Measurements from ENCODE around the gene RALGAPA2.

RALGAPA2 gene

DNA sequence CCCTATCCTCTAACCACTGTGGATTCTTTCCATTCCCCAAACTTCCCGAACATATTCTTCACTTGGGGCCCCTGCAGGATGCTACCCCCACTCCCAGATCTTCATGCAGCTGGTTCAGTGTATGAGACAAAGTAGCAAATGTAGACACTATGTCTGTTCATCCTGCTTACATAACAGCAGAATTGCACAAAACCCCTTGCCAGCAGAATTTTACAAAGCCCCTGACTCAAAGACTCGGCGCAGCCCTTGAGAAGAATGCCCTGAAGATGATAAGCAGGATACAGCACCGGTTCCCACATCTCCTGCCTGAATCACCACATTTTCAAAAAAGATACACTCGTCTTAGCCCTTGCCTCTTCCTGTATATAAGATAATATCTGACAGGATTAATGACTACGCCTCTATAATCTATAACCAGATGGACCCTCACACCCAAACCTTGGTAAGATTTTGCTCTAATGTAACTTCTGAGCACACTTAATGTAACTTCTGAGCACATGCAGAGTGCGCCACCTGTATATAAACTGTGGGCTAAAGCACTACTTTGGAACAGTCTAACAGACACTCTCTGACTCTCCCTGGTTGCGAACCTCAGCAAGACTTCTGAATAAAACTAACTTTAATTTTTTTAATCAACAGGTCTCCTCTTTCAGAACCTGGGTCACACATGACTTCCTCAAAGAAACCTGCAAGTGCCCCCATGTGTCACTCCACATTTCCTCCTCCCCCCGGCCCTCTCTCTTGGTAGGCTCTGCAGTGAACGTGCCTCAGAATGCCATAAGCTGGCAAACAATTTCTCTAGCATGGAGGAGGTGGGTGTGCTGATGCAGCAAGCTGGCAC, 28.7 kb downstream of the RALGAPA2 start:
- H3K36me3 ChIP-seq (ENCODE audit: control insufficient read depth, insufficient read depth, low read length), result no peaks in the 10 kb centered on the region
- 93 to 96% methylated on average over 3 to 6 of the region's 10 CpGs for WGBS, 2 experiments (ENCODE audit: insufficient coverage in 2 of 2)
- H3K4me3 ChIP-seq (ENCODE audit: extremely low read depth, insufficient read depth, low read length, poor library complexity, severe bottlenecking), result no peak overlapping the region
- H3K9me3 ChIP-seq (ENCODE audit: control insufficient read depth, low read length), result no peaks in the 10 kb centered on the region
- no peaks in the 10 kb centered on the region for H3K4me1 ChIP-seq (ENCODE audit: control insufficient read depth, insufficient read depth, low read length, poor library complexity, severe bottlenecking)
- no peak overlapping the region for H3K27ac ChIP-seq (ENCODE audit: low read depth, low read length, severe bottlenecking)

DNA sequence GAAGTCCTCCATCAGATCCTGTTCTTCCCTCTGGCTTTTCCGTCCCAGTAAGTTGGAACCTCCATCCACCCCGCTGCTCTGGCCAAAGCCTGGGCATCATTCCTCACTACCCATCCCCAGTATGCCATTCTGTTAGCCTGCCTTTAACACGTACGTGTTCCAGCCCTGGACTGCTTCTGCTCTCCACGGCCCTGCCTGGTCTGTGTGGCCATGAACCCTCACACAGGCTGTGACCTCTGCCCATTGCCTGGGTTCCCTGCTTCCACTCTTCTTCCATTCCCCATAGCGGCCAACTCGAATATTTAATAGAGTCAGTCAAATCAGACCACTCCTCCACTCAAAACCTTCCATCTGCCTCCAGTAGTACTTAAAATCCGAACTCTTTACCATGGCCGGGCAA, 29.4 kb downstream of the RALGAPA2 start:
- Histone ChIP-seq H3K36me3 (ENCODE audit: control insufficient read depth, insufficient read depth, low read length) (no peaks in the 10 kb centered on the region), H3K9me3 (ENCODE audit: control insufficient read depth, low read length) (no peaks in the 10 kb centered on the region), H3K4me3 (ENCODE audit: extremely low read depth, insufficient read depth, low read length, poor library complexity, severe bottlenecking) (no peak overlapping the region), H3K27ac (ENCODE audit: low read depth, low read length, severe bottlenecking) (no peak overlapping the region), H3K4me1 (ENCODE audit: control insufficient read depth, insufficient read depth, low read length, poor library complexity, severe bottlenecking) (no peaks in the 10 kb centered on the region)
- 90 to 93% methylated on average over 8 to 9 of the region's 9 CpGs for WGBS, 2 experiments (ENCODE audit: insufficient coverage in 2 of 2)

DNA sequence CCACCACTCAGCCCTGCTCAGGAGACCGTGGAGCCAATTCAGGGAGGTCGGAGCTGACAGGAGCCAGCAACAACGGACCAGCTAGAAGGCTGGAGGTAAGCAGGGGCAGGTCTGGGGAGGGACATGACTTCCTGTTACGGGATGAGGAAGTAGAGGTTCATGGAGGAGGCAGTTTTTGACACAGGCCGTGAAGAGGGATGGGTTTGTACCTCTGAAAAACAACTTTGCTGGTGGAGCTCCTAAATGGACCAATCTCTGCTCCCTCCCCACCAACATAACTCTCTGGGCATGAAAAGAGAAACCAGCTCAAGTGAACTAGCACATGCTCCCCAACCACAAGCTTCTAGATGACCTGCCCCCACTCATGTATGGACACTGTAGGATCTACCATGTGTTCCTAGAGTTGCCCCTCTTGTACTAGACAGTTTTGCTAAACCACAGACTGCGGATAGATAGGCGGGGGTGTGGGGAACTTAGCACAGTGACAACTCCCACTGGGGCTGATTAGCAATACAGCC, 31.4 kb downstream of the RALGAPA2 start:
- 77 to 100% methylated on average over 2 to 3 of the region's 7 CpGs for WGBS, 2 experiments (ENCODE audit: insufficient coverage in 2 of 2)
- H3K4me3 ChIP-seq (ENCODE audit: extremely low read depth, insufficient read depth, low read length, poor library complexity, severe bottlenecking), result no peak overlapping the region
- no peaks in the 10 kb centered on the region for H3K36me3 ChIP-seq (ENCODE audit: control insufficient read depth, insufficient read depth, low read length)
- H3K9me3 ChIP-seq (ENCODE audit: control insufficient read depth, low read length), result no peaks in the 10 kb centered on the region
- no peaks in the 10 kb centered on the region for H3K4me1 ChIP-seq (ENCODE audit: control insufficient read depth, insufficient read depth, low read length, poor library complexity, severe bottlenecking)
- no peak overlapping the region for H3K27ac ChIP-seq (ENCODE audit: low read depth, low read length, severe bottlenecking)

DNA sequence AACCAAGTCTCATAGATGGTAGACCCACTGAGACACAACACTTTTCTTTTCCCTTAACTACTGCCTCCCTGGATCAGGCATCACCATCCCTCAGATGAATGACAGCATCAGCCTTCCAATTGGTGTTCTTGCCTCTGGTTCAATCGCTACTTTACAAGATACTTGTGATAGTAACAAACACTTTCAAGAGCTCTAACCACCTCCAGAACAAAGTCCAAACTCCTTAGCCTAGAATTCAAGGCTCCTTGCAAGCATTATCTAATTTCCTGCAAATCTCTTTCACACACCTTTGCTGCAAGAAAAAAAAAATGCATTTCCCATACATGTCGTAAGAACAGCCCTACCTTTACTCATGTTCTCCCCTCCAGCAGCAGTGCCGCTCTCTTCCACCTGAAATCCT, 33.1 kb downstream of the RALGAPA2 start:
- no peak overlapping the region for H3K27ac ChIP-seq (ENCODE audit: low read depth, low read length, severe bottlenecking)
- no peak overlapping the region for H3K4me3 ChIP-seq (ENCODE audit: extremely low read depth, insufficient read depth, low read length, poor library complexity, severe bottlenecking)
- H3K9me3 ChIP-seq (ENCODE audit: control insufficient read depth, low read length), result no peaks in the 10 kb centered on the region
- WGBS, 2 experiments (ENCODE audit: insufficient coverage in 2 of 2), result 83 to 88% methylated on average over 2 to 3 of the region's 3 CpGs
- H3K36me3 ChIP-seq (ENCODE audit: control insufficient read depth, insufficient read depth, low read length), result no peaks in the 10 kb centered on the region
- H3K4me1 ChIP-seq (ENCODE audit: control insufficient read depth, insufficient read depth, low read length, poor library complexity, severe bottlenecking), result no peaks in the 10 kb centered on the region

DNA sequence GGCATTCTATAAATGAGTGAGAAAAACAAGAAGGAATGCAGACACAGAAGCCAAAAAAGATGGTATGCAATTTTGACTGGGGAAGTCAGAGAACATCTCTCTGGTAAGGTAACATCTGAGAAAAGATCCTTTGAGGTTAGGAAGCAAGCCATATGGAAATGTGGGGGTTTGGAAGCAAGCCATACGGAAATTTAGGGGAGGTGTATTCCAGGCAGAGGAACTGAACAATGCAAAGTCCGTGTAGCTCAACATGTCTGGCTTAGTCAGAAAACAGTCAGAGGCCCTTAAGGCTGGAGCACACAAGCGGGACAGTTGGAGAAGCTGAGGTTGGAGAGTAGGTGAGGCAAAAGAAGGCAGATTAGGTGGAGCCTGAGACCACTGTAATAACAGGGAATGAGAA, 35.3 kb downstream of the RALGAPA2 start:
- no peak overlapping the region for H3K27ac ChIP-seq (ENCODE audit: low read depth, low read length, severe bottlenecking)
- no peaks in the 10 kb centered on the region for H3K36me3 ChIP-seq (ENCODE audit: control insufficient read depth, insufficient read depth, low read length)
- no peaks in the 10 kb centered on the region for H3K9me3 ChIP-seq (ENCODE audit: control insufficient read depth, low read length)
- no peak overlapping the region for H3K4me3 ChIP-seq (ENCODE audit: extremely low read depth, insufficient read depth, low read length, poor library complexity, severe bottlenecking)
- no peaks in the 10 kb centered on the region for H3K4me1 ChIP-seq (ENCODE audit: control insufficient read depth, insufficient read depth, low read length, poor library complexity, severe bottlenecking)
- WGBS, 2 experiments (ENCODE audit: insufficient coverage in 2 of 2), result 78 to 84% methylated on average over 3 of the region's 3 CpGs

DNA sequence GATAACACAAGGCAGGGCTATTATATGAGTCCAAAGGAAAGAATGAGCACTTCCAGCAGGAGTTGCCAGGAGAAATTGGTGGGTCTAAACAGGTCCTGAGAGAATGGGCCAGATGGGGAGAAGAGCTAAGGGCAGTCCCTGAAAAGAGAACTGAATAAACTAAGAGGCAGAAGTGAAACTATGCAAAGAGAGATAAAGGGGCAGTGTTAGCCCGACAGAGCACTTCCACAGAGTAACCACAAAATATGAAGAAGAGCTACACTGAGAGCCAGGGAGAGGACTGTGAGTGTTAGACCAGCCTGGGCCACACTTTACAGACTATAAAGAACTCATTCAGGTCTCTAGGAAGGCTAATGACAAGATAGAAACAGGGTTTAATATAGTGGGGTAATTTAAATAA, 43.8 kb downstream of the RALGAPA2 start:
- WGBS, 2 experiments (ENCODE audit: insufficient coverage in 2 of 2), result no CpG with 5 or more reads among the region's 1 CpG
- no peak overlapping the region for H3K4me3 ChIP-seq (ENCODE audit: extremely low read depth, insufficient read depth, low read length, poor library complexity, severe bottlenecking)
- H3K9me3 ChIP-seq (ENCODE audit: control insufficient read depth, low read length), result no peaks in the 10 kb centered on the region
- H3K36me3 ChIP-seq (ENCODE audit: control insufficient read depth, insufficient read depth, low read length), result no peaks in the 10 kb centered on the region
- no peaks in the 10 kb centered on the region for H3K4me1 ChIP-seq (ENCODE audit: control insufficient read depth, insufficient read depth, low read length, poor library complexity, severe bottlenecking)
- no peak overlapping the region for H3K27ac ChIP-seq (ENCODE audit: low read depth, low read length, severe bottlenecking)

DNA sequence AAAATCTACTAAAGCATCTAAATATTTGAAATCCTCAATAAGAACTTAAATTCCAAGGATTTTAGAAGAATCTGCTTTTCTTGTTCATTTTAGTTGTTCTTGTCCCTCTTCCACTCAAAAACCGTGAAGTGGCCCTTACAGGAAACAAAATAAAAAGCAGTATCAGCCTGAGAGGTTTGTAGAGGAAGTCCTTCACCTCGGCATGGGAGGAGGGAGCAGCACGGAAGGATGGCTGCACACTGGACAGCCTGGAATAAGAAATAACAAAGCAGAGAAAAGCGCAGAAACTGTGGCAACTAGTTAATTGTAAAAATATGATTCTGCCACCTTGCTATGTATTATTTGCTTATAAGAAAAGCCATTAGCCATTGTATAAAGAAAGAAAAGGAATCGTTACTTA, 46.1 kb downstream of the RALGAPA2 start:
- Histone ChIP-seq H3K36me3 (ENCODE audit: control insufficient read depth, insufficient read depth, low read length) (no peaks in the 10 kb centered on the region), H3K4me1 (ENCODE audit: control insufficient read depth, insufficient read depth, low read length, poor library complexity, severe bottlenecking) (no peaks in the 10 kb centered on the region), H3K27ac (ENCODE audit: low read depth, low read length, severe bottlenecking) (no peak overlapping the region), H3K9me3 (ENCODE audit: control insufficient read depth, low read length) (no peaks in the 10 kb centered on the region), H3K4me3 (ENCODE audit: extremely low read depth, insufficient read depth, low read length, poor library complexity, severe bottlenecking) (no peak overlapping the region)
- 67 to 75% methylated on average over 1 to 3 of the region's 5 CpGs for WGBS, 2 experiments (ENCODE audit: insufficient coverage in 2 of 2)

DNA sequence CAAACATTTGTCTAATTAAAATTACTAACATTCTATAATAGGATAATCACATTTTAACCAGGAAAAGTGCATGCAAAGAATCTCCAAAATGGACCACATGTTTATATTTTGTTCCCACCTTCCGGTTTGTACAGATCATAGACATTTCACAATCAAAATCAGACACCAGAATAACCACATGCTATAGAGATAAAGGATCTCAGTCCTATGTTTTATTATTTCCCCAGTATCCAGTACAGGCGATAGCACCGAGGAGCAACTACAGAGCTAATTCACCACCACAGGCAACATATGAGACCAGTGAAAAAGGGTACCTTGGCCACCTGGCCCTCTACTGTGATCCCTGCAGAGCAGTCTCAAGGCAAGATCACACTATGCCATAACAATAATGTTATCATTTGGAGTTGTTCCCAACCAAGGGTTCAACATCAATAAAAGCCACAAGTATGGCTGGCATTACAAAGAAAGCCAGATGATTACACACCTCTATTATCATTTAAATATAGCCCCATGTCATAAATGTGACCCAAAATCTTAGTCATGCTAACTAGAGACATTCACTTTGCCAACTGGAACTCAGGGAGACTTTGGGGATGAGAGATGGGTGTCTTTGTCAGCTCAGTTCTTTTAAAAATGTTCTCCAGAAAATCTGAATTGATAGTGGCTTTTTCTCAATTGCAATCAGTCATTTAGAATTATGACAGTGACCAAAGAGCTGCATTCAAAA, 46.7 kb downstream of the RALGAPA2 start:
- no peak overlapping the region for H3K4me3 ChIP-seq (ENCODE audit: extremely low read depth, insufficient read depth, low read length, poor library complexity, severe bottlenecking)
- no peak overlapping the region for H3K27ac ChIP-seq (ENCODE audit: low read depth, low read length, severe bottlenecking)
- H3K36me3 ChIP-seq (ENCODE audit: control insufficient read depth, insufficient read depth, low read length), result no peaks in the 10 kb centered on the region
- no peaks in the 10 kb centered on the region for H3K4me1 ChIP-seq (ENCODE audit: control insufficient read depth, insufficient read depth, low read length, poor library complexity, severe bottlenecking)
- H3K9me3 ChIP-seq (ENCODE audit: control insufficient read depth, low read length), result no peaks in the 10 kb centered on the region
- 86% methylated on average over 3 of the region's 3 CpGs; no CpG with 5 or more reads in 1 of the 2 experiments for WGBS, 2 experiments (ENCODE audit: insufficient coverage in 2 of 2)

DNA sequence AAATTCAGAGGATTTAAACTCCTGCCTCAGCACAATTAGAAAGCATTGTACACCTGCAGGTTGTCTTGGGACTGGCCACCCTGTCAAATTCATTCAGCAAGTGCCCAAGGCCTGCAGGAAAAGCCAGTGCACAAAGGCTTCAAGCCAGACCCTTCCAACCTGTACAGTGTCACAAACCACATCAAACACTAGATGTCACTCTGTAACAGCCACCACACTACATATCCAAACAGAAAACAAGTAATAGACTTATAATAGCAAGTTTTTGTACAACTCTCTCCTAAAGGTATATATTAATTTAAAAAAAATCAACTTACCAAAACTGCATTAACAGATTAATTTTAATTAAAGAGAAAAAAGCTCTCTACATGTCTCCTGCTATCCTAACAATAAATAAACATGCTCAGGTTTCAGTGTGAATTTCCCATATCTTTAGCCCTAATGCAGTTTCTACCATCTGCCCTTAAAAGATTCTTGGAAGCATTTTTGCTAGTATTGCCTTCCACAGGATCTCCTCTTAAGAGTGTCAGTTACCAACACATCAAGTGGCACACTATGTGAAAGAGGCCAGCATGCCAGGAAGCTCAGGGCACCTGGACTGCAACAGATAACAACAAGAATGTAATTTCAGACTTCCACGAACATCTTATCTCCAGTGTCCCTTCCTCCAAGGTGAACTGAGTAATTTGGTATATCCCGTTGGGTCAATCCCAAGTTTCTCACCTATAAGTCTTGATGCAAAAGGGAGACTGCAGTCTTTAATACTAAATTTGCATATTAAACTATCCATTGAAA, 47.5 kb downstream of the RALGAPA2 start:
- Histone ChIP-seq H3K9me3 (ENCODE audit: control insufficient read depth, low read length) (no peaks in the 10 kb centered on the region), H3K4me1 (ENCODE audit: control insufficient read depth, insufficient read depth, low read length, poor library complexity, severe bottlenecking) (no peaks in the 10 kb centered on the region), H3K4me3 (ENCODE audit: extremely low read depth, insufficient read depth, low read length, poor library complexity, severe bottlenecking) (no peak overlapping the region), H3K36me3 (ENCODE audit: control insufficient read depth, insufficient read depth, low read length) (no peaks in the 10 kb centered on the region), H3K27ac (ENCODE audit: low read depth, low read length, severe bottlenecking) (no peak overlapping the region)
- WGBS, 2 experiments (ENCODE audit: insufficient coverage in 2 of 2), result 80 to 83% methylated on average over 1 to 2 of the region's 2 CpGs

DNA sequence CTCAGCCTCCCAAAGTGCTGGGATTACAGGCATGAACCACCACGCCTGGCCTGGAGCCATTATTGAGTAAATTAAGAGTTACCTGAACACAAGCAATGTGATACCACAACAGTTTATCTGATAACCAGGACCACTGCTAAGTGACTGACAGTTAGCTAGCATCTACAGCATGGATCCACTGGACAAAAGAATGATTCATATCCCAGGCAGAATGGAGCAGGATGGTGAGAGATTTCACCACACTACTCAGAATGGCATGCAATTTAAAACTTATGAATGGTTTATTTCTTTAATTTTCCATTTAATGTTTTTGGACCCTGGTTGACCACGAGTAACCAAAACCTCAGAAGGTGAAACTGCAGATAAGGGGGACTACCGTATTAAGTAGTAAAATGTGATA, 48.6 kb downstream of the RALGAPA2 start:
- Histone ChIP-seq H3K4me3 (ENCODE audit: extremely low read depth, insufficient read depth, low read length, poor library complexity, severe bottlenecking) (no peak overlapping the region), H3K36me3 (ENCODE audit: control insufficient read depth, insufficient read depth, low read length) (no peaks in the 10 kb centered on the region), H3K9me3 (ENCODE audit: control insufficient read depth, low read length) (no peaks in the 10 kb centered on the region), H3K4me1 (ENCODE audit: control insufficient read depth, insufficient read depth, low read length, poor library complexity, severe bottlenecking) (no peaks in the 10 kb centered on the region), H3K27ac (ENCODE audit: low read depth, low read length, severe bottlenecking) (no peak overlapping the region)
- WGBS, 2 experiments (ENCODE audit: insufficient coverage in 2 of 2), result 83% methylated on average over 1 of the region's 3 CpGs; no CpG with 5 or more reads in 1 of the 2 experiments

All from mesodermal cell (in vitro differentiated cells).